ENCODE results near the gene NCAM2.

Gene NCAM2

DNA sequence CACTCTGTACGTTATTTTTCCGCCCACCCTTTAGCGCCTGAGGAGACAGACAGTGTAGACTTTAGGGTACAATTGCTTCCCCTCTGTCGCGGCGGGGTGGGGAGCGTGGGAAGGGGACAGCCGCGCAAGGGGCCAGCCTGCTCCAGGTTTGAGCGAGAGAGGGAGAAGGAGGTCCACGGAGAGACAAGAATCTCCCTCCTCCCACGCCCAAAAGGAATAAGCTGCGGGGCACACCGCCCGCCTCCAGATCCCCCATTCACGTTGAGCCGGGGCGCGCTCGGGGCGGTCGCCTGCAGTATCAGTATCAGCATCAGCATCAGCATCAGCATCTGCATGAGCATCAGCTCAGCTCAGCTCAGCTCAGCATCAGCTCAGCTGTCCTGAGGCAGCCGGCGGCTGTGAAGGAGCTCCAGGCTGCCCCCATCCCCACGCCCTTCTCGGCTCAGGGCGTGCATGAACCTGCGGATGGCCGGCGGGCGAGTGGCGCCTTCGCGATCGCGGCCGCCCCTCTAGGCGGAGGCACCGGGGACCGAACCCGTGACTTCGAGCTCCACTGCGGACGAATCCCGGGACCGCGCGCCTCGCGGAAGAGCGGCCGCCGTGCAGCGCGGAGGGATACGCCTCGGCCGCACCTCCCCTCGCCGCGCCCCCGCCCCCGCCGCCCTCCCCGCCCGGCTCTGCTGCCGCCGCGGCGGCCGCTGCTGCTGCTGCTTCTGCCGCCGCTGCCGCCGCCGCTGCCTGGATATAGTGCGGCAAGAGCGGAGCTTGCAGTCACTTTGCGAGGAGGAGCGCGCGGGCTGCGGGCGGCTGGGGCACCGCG, at the start of gene NCAM2:
TSS of gene NCAM2 (plus strand) at position 774 of the 820 bp plus-strand sequence.
- Histone ChIP-seq H3K27me3 (ENCODE audit: low read depth, low read length) (no peaks in the 10 kb centered on the region), H3K4me3 (ENCODE audit: low read depth in 1 of 2, low read length in 2 of 2) (peak within 1 kb of the TSS; percentile 64 to 85), H3K9me3 (ENCODE audit: control insufficient read depth in 1 of 2, low read length in 2 of 2) (no peaks in the 10 kb centered on the region), H3K4me1 (ENCODE audit: control insufficient read depth in 1 of 2, insufficient read depth in 2 of 2, low read length in 2 of 2) (peaks cover 0 to 20% of the 10 kb centered on the region in 2 donors), H3K36me3 (ENCODE audit: control insufficient read depth in 1 of 2, insufficient read depth in 2 of 2, low read length in 2 of 2) (no peaks in the 10 kb centered on the region), H3K27ac (ENCODE audit: low read length) (no peak within 1 kb of the TSS)

DNA sequence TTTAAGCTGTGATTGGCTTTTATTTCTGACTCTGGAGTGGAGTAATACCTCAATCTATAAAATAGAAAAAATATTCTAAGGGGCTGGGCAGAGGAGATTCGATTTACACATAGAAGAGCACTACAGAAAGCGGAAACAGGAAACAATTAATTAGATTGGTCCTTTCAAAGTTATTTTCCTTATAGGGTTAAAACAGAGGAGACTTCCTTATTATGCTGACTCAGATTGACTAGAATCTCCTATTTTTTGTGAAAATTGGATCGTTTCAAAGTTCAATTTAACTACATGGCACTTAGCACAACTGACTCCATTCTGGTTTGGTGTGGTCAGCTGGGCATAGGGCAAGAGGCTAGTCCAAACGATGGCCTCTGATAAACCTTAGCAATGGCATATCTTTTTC, 48.3 kb upstream of the NCAM2 start:
- no peak overlapping the region for H3K27ac ChIP-seq (ENCODE audit: low read length)
- no peaks in the 10 kb centered on the region for H3K4me1 ChIP-seq (ENCODE audit: control insufficient read depth in 1 of 2, insufficient read depth in 2 of 2, low read length in 2 of 2)
- H3K9me3 ChIP-seq (ENCODE audit: control insufficient read depth in 1 of 2, low read length in 2 of 2) = no peaks in the 10 kb centered on the region
- H3K27me3 ChIP-seq (ENCODE audit: low read depth, low read length) = no peaks in the 10 kb centered on the region
- no peaks in the 10 kb centered on the region for H3K36me3 ChIP-seq (ENCODE audit: control insufficient read depth in 1 of 2, insufficient read depth in 2 of 2, low read length in 2 of 2)
- H3K4me3 ChIP-seq (ENCODE audit: low read depth in 1 of 2, low read length in 2 of 2) = no peak overlapping the region

DNA sequence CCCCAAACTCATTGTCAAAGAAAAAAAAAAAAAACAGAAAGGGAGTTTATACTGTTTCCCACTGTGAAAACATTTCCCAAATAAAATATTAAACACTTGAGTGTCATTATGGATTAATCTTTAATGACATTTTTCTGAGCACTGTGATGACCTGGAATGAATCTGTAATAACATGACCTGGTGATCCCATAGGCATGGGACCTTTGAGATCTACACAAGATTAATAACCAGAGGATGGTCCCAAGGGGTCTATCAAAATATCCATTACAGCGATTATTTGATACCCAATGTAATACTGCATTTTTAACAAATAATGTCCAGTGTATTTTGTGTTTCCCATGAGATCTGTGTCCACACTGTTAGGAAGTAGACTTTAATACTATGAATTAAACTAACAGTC, 32.4 kb upstream of the NCAM2 start:
- H3K9me3 ChIP-seq (ENCODE audit: control insufficient read depth in 1 of 2, low read length in 2 of 2) = no peaks in the 10 kb centered on the region
- no peak overlapping the region for H3K27ac ChIP-seq (ENCODE audit: low read length)
- no peaks in the 10 kb centered on the region for H3K36me3 ChIP-seq (ENCODE audit: control insufficient read depth in 1 of 2, insufficient read depth in 2 of 2, low read length in 2 of 2)
- H3K4me1 ChIP-seq (ENCODE audit: control insufficient read depth in 1 of 2, insufficient read depth in 2 of 2, low read length in 2 of 2) = no peaks in the 10 kb centered on the region
- no peaks in the 10 kb centered on the region for H3K27me3 ChIP-seq (ENCODE audit: low read depth, low read length)
- no peak overlapping the region for H3K4me3 ChIP-seq (ENCODE audit: low read depth in 1 of 2, low read length in 2 of 2)

DNA sequence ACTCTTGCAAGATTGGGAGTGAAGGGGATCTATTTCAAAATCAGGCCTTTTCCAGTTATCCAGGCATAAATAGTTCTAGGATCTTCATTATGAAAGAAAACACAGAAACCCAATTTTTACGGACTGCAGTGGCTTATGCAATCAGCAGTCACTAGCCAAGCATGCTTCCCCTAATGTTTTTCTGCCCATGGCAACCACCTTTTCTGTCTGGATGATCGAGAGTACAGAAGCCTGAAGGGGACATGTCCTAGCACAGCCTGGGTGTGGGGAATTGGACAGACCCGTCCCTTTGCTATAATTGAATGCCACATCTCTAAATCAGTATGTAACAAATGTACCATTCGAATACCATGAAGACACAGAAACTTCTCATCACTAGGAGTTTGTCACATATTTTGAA, 29.8 kb upstream of the NCAM2 start:
- H3K4me1 ChIP-seq (ENCODE audit: control insufficient read depth in 1 of 2, insufficient read depth in 2 of 2, low read length in 2 of 2) = no peaks in the 10 kb centered on the region
- H3K27ac ChIP-seq (ENCODE audit: low read length) = no peak overlapping the region
- no peak overlapping the region for H3K4me3 ChIP-seq (ENCODE audit: low read depth in 1 of 2, low read length in 2 of 2)
- H3K36me3 ChIP-seq (ENCODE audit: control insufficient read depth in 1 of 2, insufficient read depth in 2 of 2, low read length in 2 of 2) = no peaks in the 10 kb centered on the region
- no peaks in the 10 kb centered on the region for H3K9me3 ChIP-seq (ENCODE audit: control insufficient read depth in 1 of 2, low read length in 2 of 2)
- no peaks in the 10 kb centered on the region for H3K27me3 ChIP-seq (ENCODE audit: low read depth, low read length)

DNA sequence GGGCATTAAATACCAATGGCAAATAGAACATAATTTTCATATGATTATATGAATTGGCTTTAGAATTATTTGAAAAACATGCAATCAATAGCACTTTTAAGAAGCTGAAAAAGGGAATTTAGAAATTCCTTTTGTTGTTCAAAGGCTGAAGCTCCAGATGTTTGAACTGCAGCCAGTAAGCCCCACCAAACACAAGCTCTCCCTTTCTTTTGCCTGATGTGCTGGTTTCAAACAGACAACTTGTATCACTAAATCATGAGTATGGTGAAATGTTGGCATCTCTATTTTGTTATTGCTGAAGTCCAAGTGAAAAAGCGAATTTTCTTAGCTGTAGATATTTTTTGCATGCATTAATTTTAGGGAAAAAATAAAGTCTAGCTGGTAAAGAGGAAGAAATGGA, 27.5 kb upstream of the NCAM2 start:
- Histone ChIP-seq H3K9me3 (ENCODE audit: control insufficient read depth in 1 of 2, low read length in 2 of 2) (no peaks in the 10 kb centered on the region), H3K4me1 (ENCODE audit: control insufficient read depth in 1 of 2, insufficient read depth in 2 of 2, low read length in 2 of 2) (no peaks in the 10 kb centered on the region), H3K27ac (ENCODE audit: low read length) (no peak overlapping the region), H3K36me3 (ENCODE audit: control insufficient read depth in 1 of 2, insufficient read depth in 2 of 2, low read length in 2 of 2) (no peaks in the 10 kb centered on the region), H3K4me3 (ENCODE audit: low read depth in 1 of 2, low read length in 2 of 2) (no peak overlapping the region), H3K27me3 (ENCODE audit: low read depth, low read length) (no peaks in the 10 kb centered on the region)

- no peak overlapping the region for H3K4me3 ChIP-seq (ENCODE audit: low read depth in 1 of 2, low read length in 2 of 2)
- no peak overlapping the region for H3K27ac ChIP-seq (ENCODE audit: low read length)
- H3K4me1 ChIP-seq (ENCODE audit: control insufficient read depth in 1 of 2, insufficient read depth in 2 of 2, low read length in 2 of 2) = no peaks in the 10 kb centered on the region
- H3K36me3 ChIP-seq (ENCODE audit: control insufficient read depth in 1 of 2, insufficient read depth in 2 of 2, low read length in 2 of 2) = no peaks in the 10 kb centered on the region
- H3K9me3 ChIP-seq (ENCODE audit: control insufficient read depth in 1 of 2, low read length in 2 of 2) = no peaks in the 10 kb centered on the region
- no peaks in the 10 kb centered on the region for H3K27me3 ChIP-seq (ENCODE audit: low read depth, low read length)
Measured at GRCh38 chr21:20971296-20971921, 26.8 kb upstream of the NCAM2 start.

DNA sequence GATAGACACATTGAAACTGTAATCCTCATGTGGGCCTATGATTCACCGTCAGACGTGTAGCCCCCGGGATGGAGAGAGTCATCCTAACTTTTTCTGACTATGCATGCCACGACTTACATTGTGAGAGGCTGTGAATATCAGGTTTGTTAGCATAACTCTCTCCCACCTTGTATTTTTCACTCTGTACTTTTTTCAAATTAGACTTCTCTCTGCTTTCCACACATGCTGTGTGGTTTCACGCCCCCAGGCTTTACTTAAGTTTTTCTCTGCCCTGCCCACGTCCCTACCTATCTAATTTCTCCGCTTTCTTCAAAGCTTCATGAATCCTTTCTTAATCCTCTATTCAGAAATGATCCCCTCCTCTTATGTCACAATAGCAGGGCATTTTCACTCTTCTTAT, 3.4 kb upstream of the NCAM2 start:
- Histone ChIP-seq H3K36me3 (ENCODE audit: control insufficient read depth in 1 of 2, insufficient read depth in 2 of 2, low read length in 2 of 2) (no peaks in the 10 kb centered on the region), H3K27ac (ENCODE audit: low read length) (no peak overlapping the region), H3K9me3 (ENCODE audit: control insufficient read depth in 1 of 2, low read length in 2 of 2) (no peaks in the 10 kb centered on the region), H3K27me3 (ENCODE audit: low read depth, low read length) (no peaks in the 10 kb centered on the region), H3K4me3 (ENCODE audit: low read depth in 1 of 2, low read length in 2 of 2) (no peak overlapping the region), H3K4me1 (ENCODE audit: control insufficient read depth in 1 of 2, insufficient read depth in 2 of 2, low read length in 2 of 2) (peaks cover 0 to 20% of the 10 kb centered on the region in 2 donors)

- peak overlapping the region; percentile 34 to 85 for H3K4me3 ChIP-seq (ENCODE audit: low read depth in 1 of 2, low read length in 2 of 2)
- H3K9me3 ChIP-seq (ENCODE audit: control insufficient read depth in 1 of 2, low read length in 2 of 2) = no peaks in the 10 kb centered on the region
- H3K36me3 ChIP-seq (ENCODE audit: control insufficient read depth in 1 of 2, insufficient read depth in 2 of 2, low read length in 2 of 2) = no peaks in the 10 kb centered on the region
- H3K27ac ChIP-seq (ENCODE audit: low read length) = no peak overlapping the region
- no peaks in the 10 kb centered on the region for H3K27me3 ChIP-seq (ENCODE audit: low read depth, low read length)
- H3K4me1 ChIP-seq (ENCODE audit: control insufficient read depth in 1 of 2, insufficient read depth in 2 of 2, low read length in 2 of 2) = peaks cover 0 to 20% of the 10 kb centered on the region in 2 donors
Measured at GRCh38 chr21:20996421-20997310, 1.5 kb upstream of the NCAM2 start.

- Histone ChIP-seq H3K36me3 (ENCODE audit: control insufficient read depth in 1 of 2, insufficient read depth in 2 of 2, low read length in 2 of 2) (no peaks in the 10 kb centered on the region), H3K27ac (ENCODE audit: low read length) (no peak overlapping the region), H3K4me1 (ENCODE audit: control insufficient read depth in 1 of 2, insufficient read depth in 2 of 2, low read length in 2 of 2) (peaks cover 0 to 20% of the 10 kb centered on the region in 2 donors), H3K4me3 (ENCODE audit: low read depth in 1 of 2, low read length in 2 of 2) (peak overlapping the region; percentile 34 to 85), H3K27me3 (ENCODE audit: low read depth, low read length) (no peaks in the 10 kb centered on the region), H3K9me3 (ENCODE audit: control insufficient read depth in 1 of 2, low read length in 2 of 2) (no peaks in the 10 kb centered on the region)
Measured at GRCh38 chr21:20997311-20997635, 936 bp upstream of the NCAM2 start.

GRCh38 chr21:20998456-20998789, 214 bp downstream of the NCAM2 start:
- Histone ChIP-seq H3K27ac (ENCODE audit: low read length) (no peak overlapping the region), H3K4me3 (ENCODE audit: low read depth in 1 of 2, low read length in 2 of 2) (peak overlapping the region; percentile 64 to 85), H3K36me3 (ENCODE audit: control insufficient read depth in 1 of 2, insufficient read depth in 2 of 2, low read length in 2 of 2) (no peaks in the 10 kb centered on the region), H3K4me1 (ENCODE audit: control insufficient read depth in 1 of 2, insufficient read depth in 2 of 2, low read length in 2 of 2) (peaks cover 0 to 20% of the 10 kb centered on the region in 2 donors), H3K27me3 (ENCODE audit: low read depth, low read length) (no peaks in the 10 kb centered on the region), H3K9me3 (ENCODE audit: control insufficient read depth in 1 of 2, low read length in 2 of 2) (no peaks in the 10 kb centered on the region)

- H3K36me3 ChIP-seq (ENCODE audit: control insufficient read depth in 1 of 2, insufficient read depth in 2 of 2, low read length in 2 of 2) = no peaks in the 10 kb centered on the region
- H3K9me3 ChIP-seq (ENCODE audit: control insufficient read depth in 1 of 2, low read length in 2 of 2) = no peaks in the 10 kb centered on the region
- H3K27me3 ChIP-seq (ENCODE audit: low read depth, low read length) = no peaks in the 10 kb centered on the region
- H3K27ac ChIP-seq (ENCODE audit: low read length) = no peak overlapping the region
- H3K4me3 ChIP-seq (ENCODE audit: low read depth in 1 of 2, low read length in 2 of 2) = peak overlapping the region; percentile 64 to 85
- H3K4me1 ChIP-seq (ENCODE audit: control insufficient read depth in 1 of 2, insufficient read depth in 2 of 2, low read length in 2 of 2) = peaks cover 0 to 20% of the 10 kb centered on the region in 2 donors
Measured at GRCh38 chr21:20998886-20999285, 677 bp downstream of the NCAM2 start.
